GM21360 (cell line): ENCODE results near the gene SLC25A19.
"Not testable (repeated sequence)": the region's sequence is repeated elsewhere in the genome, so short reads cannot be mapped to it uniquely, and the experiment has no call there.

Experiments
- ATAC-seq: cut with Tn5 transposase; IDR thresholded peaks from one replicate; pipeline ENCODE4 v1.9.1; 2021; ENCODE audit warnings: mild to moderate bottlenecking, moderate library complexity; ENCODE audit not compliant: unreplicated experiment

SLC25A19 gene

DNA sequence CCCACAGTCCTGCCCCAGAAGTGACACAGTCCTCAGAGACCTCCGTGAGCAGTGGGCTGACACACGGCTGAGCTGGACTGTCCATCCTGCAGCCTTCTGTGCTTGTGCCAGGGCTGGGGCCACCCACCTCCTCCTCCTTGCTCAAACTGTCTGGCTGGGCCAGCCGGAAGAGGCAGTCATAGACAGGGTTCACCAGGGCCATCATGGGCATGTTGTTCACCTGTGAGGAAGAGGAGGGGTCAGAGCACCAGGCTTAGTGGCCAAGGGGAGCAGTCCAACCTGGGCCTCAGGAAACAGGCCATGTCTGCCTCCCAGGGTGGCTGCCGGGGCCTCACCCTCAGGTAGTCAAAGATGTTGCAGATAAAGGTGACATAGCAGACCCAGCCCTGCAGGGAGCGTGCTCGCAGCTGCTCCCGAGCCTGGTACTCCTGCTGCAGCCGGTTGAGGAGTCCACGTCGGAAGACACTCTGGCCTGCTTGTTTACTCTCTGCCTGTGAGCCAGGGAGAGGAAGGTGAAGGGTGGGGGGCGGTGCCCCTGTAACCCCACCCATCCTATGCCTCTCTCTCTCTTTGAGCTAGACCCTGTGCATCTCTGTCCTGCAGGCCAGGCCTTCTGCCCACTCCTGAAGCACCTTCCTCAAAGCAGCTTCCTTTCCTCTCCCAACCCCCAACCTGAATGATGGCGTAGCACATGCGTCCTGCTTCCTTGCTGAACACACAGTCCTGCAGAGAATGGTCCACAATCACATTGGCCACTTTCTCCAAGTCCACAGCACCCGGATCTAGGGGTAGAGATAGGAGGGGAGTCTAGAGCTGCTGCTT is 21.6 kb downstream of the SLC25A19 start:
- ATAC-seq = no peak

DNA sequence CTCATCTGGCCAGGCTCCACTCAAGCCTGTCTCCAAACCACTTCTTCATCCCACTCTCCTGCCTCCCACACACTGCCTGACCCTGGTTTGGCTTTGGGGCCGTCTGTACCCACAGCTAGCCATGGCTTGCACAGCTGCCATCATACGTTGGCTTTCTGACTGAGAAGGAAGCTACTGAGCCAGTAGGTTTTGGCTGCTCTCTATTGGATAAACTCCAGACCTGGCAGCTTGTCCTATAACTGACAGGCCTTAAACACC is 22.2 kb downstream of the SLC25A19 start:
- no peak for ATAC-seq

DNA sequence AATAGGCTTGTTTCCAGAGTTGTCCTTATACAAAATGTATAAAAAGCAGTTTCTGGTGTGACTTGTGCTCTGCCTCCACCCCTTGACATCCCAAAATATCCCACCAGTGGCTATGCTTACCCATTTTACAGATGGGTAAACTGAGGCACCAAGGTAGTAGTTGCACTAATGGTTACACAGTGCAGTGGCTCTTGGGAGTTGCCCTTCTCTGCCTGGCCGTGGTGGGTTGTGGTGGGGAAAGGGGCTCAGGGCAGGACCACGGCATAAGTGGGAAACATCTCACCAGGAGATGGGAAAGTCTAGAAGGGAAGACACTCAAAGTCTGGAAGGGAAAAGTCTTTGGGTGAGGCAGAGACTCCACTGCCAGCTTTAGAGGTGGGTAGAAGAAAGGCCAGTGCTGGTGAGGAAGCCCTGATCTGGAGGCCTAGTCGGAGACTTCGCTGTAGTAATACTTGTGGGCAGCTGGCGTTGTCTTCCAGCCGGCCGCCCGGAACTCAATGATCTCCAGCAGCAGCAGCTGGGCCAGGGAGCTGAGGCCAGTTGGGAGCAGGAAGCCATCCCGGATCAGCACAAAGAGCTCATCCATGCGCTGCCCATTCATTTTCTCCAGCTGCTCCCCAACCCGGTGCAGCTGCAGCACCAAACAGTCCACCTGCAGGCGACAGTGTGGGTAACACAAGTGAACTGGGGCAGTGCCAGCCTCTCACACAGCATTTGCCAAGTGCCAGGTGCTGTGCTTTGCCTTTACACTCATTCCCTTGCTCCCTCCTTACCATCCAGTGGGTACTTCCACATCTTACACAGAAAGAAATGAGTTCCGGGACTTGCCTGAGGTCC is 22.7 kb downstream of the SLC25A19 start:
- ATAC-seq = no peak

- no peak for ATAC-seq
These were observed 23.5 kb downstream of the SLC25A19 start for GRCh38 chr17:75265614-75266315.

DNA sequence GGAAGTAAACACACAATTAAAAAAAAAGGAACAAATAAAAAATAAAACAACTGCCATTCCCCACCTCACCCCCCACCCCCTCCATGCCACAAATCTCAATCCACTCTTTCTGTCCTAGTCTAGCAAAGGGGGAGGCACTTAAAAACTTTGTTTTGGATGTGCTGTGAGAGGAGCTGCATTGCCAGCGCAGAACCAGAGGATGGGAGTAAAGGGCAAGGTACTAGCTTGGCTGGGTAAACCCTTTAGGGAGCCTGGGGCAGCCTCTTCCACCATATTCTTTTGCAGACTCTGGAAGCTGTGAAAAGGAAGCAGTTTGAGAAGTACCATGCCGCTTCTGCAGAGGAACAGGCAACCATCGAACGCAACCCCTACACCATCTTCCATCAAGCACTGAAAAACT is 26.2 kb downstream of the SLC25A19 start:
- no peak for ATAC-seq

DNA sequence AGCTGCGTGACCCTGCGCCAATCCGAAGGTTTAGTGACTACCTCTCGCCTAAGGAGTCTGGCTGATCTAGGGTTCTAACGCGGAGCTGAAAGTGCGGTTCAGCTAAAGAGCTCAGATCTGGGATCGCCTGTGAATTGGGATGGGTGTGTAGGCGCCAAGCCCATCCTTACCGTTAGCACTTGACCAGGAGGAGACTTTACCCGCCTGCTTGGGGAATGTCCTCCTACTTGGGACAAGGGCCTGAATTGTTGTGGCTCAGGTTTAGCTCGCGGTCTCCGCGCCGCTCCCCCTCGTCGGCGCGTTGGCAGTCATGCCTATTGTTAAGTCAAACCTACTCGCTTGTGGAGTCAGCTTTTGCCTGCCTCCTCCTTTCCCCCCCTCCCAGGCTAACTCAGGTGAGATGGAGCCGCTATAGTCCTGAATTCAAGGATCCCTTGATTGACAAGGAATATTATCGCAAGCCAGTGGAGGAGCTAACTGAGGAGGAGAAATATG is 27.1 kb downstream of the SLC25A19 start:
- ATAC-seq = no peak

DNA sequence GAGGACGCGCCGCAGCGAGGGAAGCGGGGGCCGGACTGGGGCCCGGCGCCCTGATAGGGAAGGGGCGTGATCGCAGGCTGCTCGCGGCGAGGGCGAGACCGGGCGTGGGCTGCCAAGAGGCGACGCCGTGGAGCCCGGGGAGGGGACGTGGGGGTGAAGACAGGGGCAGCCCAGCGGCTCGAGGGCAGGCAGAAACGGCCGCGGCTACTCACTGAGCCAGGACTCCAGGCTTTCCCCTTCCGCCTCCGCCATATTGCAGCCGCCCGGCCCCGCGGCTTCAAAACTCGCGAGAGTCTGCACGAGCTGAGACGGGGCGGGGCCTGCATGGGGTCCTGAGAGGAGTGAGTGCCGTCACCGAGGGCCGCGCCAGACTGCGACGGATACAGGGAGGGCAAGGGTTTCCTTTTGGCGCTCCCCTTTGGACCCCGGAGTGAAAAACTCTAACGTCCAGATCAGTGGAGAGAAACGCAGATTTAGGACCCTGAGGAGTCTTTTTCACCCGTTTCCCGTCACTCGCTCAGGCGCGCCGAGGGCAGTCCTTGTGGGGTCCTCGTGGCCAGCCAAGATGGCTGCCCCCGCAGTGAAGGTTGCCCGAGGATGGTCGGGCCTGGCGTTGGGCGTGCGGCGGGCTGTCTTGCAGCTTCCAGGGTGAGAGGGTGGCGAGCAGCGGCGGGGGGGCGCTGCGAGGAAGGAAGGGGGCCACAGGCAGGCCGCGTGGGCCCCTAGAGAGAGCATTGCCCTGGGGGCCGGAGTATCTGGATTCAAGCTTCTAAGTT is 27.7 kb downstream of the SLC25A19 start, which contains the start of the genes GGA3 and MRPS7:
GGA3 (minus strand) TSS at position 271 of the 776 bp plus-strand sequence; CDS start at position 252, 19 bp downstream.
MRPS7 (plus strand) TSS at position 544 of the 776 bp plus-strand sequence; CDS start at position 566, 22 bp downstream.
- ATAC-seq = peak; percentile 87

DNA sequence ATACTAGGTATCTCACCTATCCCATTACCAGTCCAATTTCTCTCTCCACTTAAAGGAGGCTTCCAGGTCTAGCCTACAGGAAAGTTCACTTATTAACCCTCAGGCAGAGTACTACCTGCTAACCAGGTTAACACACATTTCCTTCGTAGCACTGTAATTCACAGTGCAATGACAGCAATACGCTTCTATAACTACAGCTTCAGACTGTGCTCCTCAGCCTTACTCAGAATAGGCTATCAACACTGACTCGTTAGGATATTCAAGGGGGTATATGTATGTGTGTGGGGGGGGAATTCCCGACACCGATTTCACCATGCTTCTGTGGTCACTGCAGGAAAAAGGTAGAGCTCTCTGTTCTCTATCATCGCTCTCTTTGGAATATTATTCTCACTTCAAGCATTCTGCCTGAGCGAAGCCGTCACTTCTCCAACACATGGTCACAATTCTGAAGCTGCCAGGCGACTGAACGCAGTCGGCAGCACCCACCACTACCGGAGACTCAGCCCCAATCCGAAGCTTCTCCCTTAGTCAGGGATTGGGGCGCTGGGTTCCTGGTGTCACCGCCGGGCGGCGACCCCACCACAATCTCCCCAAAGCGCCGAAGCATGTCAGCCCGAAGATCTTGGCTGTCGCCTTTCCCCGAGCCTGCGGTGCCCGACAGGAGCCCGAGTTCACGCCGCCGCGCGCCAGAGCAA is 28.4 kb downstream of the SLC25A19 start:
- peak; percentile 15 for ATAC-seq

DNA sequence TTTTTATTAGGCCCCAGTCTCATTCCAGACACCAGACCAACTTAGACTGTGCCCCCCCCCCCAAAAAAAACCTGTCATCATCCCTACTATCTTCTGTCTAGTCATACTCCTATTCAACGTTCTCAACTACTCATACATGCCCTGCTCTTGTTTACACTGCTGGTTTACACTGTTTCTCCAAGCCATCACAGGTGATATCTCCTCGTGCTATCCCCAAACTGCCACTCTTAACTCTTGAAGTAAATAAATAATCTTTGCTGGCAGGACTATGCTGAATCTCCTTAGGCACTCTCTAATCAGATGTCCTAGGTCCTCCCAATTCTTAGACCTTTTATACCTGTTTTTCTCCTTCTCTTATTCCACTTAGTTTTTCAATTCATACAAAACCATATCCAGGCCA is 32.0 kb downstream of the SLC25A19 start:
- not testable (repeated sequence) for ATAC-seq

GRCh38 chr17:75255954-75256698 is 33.1 kb downstream of the SLC25A19 start:
- ATAC-seq = not testable (repeated sequence)

- no peak for ATAC-seq
These were observed 37.0 kb downstream of the SLC25A19 start for GRCh38 chr17:75252039-75252816.

GRCh38 chr17:75250009-75250471 is 39.2 kb downstream of the SLC25A19 start:
- ATAC-seq = peak; percentile 81

GRCh38 chr17:75249564-75249963 is 39.7 kb downstream of the SLC25A19 start:
- ATAC-seq = no peak

DNA sequence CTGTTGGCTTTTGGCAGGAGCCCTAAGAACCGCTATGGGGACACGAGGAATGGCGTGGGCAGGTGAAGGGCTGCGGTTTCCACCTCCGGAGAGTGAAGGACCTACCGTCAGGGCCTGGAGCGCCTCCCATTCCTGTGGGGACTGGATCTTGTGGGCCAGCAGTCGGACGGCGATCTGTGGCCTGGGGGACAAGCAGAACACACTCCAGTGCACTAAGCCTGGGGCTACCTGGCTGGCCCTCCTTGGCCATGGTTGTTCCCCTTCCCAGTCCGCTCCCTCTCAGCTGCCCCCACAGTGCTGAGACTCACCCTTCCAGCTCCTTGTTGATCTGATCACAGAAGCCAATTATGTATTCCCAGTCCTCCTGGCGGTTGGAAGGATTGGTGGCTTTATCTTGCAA is 42.8 kb downstream of the SLC25A19 start:
- ATAC-seq = no peak

- ATAC-seq = no peak
These were observed 44.2 kb downstream of the SLC25A19 start for GRCh38 chr17:75245011-75245410.

GRCh38 chr17:75244133-75244866 is 44.9 kb downstream of the SLC25A19 start:
- no peak for ATAC-seq

DNA sequence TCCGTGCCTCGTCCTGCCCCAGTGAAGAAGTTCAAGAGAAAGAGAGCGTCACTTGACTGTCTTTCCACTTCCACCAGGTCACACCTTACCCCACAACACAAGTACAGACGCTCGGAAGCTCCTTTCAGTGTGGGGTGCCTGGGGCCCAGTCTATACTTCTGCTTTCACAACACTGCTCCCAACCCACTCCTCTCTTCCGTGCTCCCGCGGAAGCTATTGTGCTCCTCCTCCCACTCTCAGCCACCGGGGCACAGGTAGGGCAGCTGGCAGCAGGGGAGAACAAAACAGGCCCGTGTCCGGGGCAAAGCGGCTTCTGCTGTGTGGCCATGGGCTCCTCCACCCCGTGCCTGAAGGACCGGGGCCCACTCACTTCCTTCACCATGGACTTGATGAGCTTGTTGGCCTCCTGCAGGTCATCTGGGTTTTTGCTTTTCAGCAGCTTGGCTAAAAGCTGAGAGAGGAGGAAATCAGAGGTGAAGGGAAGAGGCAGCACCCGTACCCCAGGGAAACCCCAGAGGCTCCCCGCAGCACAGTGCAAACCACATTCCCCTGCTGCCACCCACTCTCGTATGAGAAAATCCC is 46.7 kb downstream of the SLC25A19 start:
- no peak for ATAC-seq
